Renal pelvis (tissue), 4 donors: ENCODE data around the gene TYW1. TPM values are rescaled to one million over a fixed set of nuclear protein-coding genes. Genes with fewer than 3 reads are reported as not detected.
"Not testable (repeated sequence)": the region's sequence is repeated elsewhere in the genome, so short reads cannot be mapped to it uniquely, and the experiment has no call there.

Experiments
- DNase-seq: peaks from one replicate; pipeline ENCODE4 v3.0.0-alpha.2; 2013
- polyA plus RNA-seq, 3 donors: library from polyadenylated mRNA; unstranded; fragments of 120-200 nt; gene quantifications; one replicate each; pipeline ENCODE4 v1.2.1, GENCODE V29; 2013; ENCODE audit not compliant: insufficient read length in 3 of 3

TYW1 gene
- polyA plus RNA-seq, 3 donors, result 22.4 to 28.7 (median 23.2) TPM

- DNase-seq, result not testable (repeated sequence)
Measured at GRCh38 chr7:67042781-67043558, 46.3 kb downstream of the TYW1 start.

GRCh38 chr7:67043559-67043930, 46.9 kb downstream of the TYW1 start:
- not testable (repeated sequence) for DNase-seq

- no peak for DNase-seq
Measured at GRCh38 chr7:67045496-67045995, 48.9 kb downstream of the TYW1 start.

- DNase-seq, result not testable (repeated sequence)
Measured at GRCh38 chr7:67046819-67047218, 50.2 kb downstream of the TYW1 start.

GRCh38 chr7:67049908-67050307, 53.3 kb downstream of the TYW1 start:
- not testable (repeated sequence) for DNase-seq

- DNase-seq, result not testable (repeated sequence)
Measured at GRCh38 chr7:67052161-67052560, 55.5 kb downstream of the TYW1 start.

- no peak for DNase-seq
Measured at GRCh38 chr7:67056683-67057082, 60.0 kb downstream of the TYW1 start.

- DNase-seq, result not testable (repeated sequence)
Measured at GRCh38 chr7:67061321-67061720, 64.7 kb downstream of the TYW1 start.

- DNase-seq, result not testable (repeated sequence)
Measured at GRCh38 chr7:67062802-67063201, 66.2 kb downstream of the TYW1 start.

- DNase-seq, result peak; percentile 38
Measured at GRCh38 chr7:67066950-67067622, 70.5 kb downstream of the TYW1 start.

GRCh38 chr7:67076120-67076519, 79.5 kb downstream of the TYW1 start:
- DNase-seq, result not testable (repeated sequence)

GRCh38 chr7:67082880-67083279, 86.2 kb downstream of the TYW1 start:
- not testable (repeated sequence) for DNase-seq

- not testable (repeated sequence) for DNase-seq
Measured at GRCh38 chr7:67089261-67089660, 92.6 kb downstream of the TYW1 start.

GRCh38 chr7:67091053-67091452, 94.4 kb downstream of the TYW1 start:
- not testable (repeated sequence) for DNase-seq

GRCh38 chr7:67098031-67098430, 101.4 kb downstream of the TYW1 start:
- DNase-seq, result not testable (repeated sequence)

- not testable (repeated sequence) for DNase-seq
Measured at GRCh38 chr7:67099406-67099805, 102.8 kb downstream of the TYW1 start.

GRCh38 chr7:67100038-67100437, 103.4 kb downstream of the TYW1 start:
- not testable (repeated sequence) for DNase-seq

- DNase-seq, result no peak
Measured at GRCh38 chr7:67100956-67101361, 104.3 kb downstream of the TYW1 start.

GRCh38 chr7:67104937-67105336, 108.3 kb downstream of the TYW1 start:
- DNase-seq, result not testable (repeated sequence)

GRCh38 chr7:67105377-67105776, 108.7 kb downstream of the TYW1 start:
- no peak for DNase-seq

GRCh38 chr7:67106255-67106654, 109.6 kb downstream of the TYW1 start:
- not testable (repeated sequence) for DNase-seq

GRCh38 chr7:67111342-67111741, 114.7 kb downstream of the TYW1 start:
- DNase-seq, result not testable (repeated sequence)
